ENCODE data around the gene SNX33. TPM values are rescaled to one million over a fixed set of nuclear protein-coding genes. Genes with fewer than 3 reads are reported as not detected.

SNX33 gene
- total and polyA plus RNA-seq, 2 donors (not counting 1 experiment from before 2014, with no cell fraction given): 0.22 to 0.59 TPM

GRCh38 chr15:75648156-75649000, 666 bp downstream of the SNX33 start:
- Histone ChIP-seq H3K27ac (ENCODE audit: low read length in 2 of 2) (no peak overlapping the region), H3K4me2 (replicated peaks; ENCODE audit: low read depth, low read length, poor library complexity, severe bottlenecking) (peak overlapping the region; percentile 100), H3K9me3 (ENCODE audit: control extremely low read depth in 1 of 3, control insufficient read depth in 2 of 3, insufficient read depth in 1 of 3, low read length in 2 of 3) (peaks cover 0 to 4% (median 0%) of the 10 kb centered on the region in 3 donors), H2AFZ (ENCODE audit: insufficient read depth, low read depth, low read length, poor library complexity, severe bottlenecking) (peak overlapping the region; percentile 87), H3K27me3 (replicated peaks in 1 of 4; ENCODE audit: control extremely low read depth in 1 of 4, control insufficient read depth in 3 of 4, insufficient read depth in 4 of 4, low read length in 3 of 4) (peaks cover 0 to 28% (median 13%) of the 10 kb centered on the region in 4 experiments), H3K79me2 (ENCODE audit: control insufficient read depth, insufficient read depth, low read length) (no peaks in the 10 kb centered on the region), H4K20me1 (ENCODE audit: control insufficient read depth, insufficient read depth, low read length, poor library complexity, severe bottlenecking) (no peaks in the 10 kb centered on the region), H3K4me1 (ENCODE audit: control insufficient read depth in 2 of 2, insufficient read depth in 2 of 2, low read length in 2 of 2) (peaks cover 15 to 17% of the 10 kb centered on the region in 2 donors), H3K4me3 (ENCODE audit: control extremely low read depth in 1 of 5, extremely low read depth in 1 of 5, insufficient read depth in 1 of 5, low read depth in 2 of 5, low read length in 4 of 5) (peak overlapping the region; percentile 40 to 76 (median 65)), H3K9ac (ENCODE audit: low read length) (peak overlapping the region; percentile 77), H3K36me3 (replicated peaks in 1 of 2; ENCODE audit: control extremely low read depth in 1 of 2, control insufficient read depth in 1 of 2, extremely low read depth in 1 of 2, insufficient read depth in 2 of 2, low read length in 1 of 2) (no peaks in the 10 kb centered on the region)
- Mint-ChIP-seq H3K27me3 (peaks cover 14% of the 10 kb centered on the region), H3K9me3 (ENCODE audit: insufficient read depth) (no peaks in the 10 kb centered on the region), H3K4me1 (peaks cover 13% of the 10 kb centered on the region), H3K27ac (no peak overlapping the region), H3K4me3 (peak overlapping the region; percentile 89)
- intact Hi-C loops (cut with micrococcal nuclease): loop anchor here (10.0 kb wide), 1 partner anchor 624 kb away; the partner anchor contains the start of gene PPCDC
- WGBS (ENCODE audit: insufficient coverage): 22% methylated on average over 32 of the region's 34 CpGs
- ATAC-seq (ENCODE audit: low read depth) (no peak), DNase-seq (no peak)
- POLR2A ChIA-PET: interaction anchor here (0.9 to 1.3 kb wide), 2 partner anchors 23 to 280 kb away, joined by 4 read pairs; partner anchors contain the start of genes MAN2C1 and SNUPN
- CTCF ChIA-PET: interaction anchor here (1.0 to 1.6 kb wide), 3 partner anchors 50 to 281 kb away, joined by 3 to 8 read pairs (median 4); partner anchors contain the start of gene MAN2C1
- TF ChIP-seq, protein P1, sequence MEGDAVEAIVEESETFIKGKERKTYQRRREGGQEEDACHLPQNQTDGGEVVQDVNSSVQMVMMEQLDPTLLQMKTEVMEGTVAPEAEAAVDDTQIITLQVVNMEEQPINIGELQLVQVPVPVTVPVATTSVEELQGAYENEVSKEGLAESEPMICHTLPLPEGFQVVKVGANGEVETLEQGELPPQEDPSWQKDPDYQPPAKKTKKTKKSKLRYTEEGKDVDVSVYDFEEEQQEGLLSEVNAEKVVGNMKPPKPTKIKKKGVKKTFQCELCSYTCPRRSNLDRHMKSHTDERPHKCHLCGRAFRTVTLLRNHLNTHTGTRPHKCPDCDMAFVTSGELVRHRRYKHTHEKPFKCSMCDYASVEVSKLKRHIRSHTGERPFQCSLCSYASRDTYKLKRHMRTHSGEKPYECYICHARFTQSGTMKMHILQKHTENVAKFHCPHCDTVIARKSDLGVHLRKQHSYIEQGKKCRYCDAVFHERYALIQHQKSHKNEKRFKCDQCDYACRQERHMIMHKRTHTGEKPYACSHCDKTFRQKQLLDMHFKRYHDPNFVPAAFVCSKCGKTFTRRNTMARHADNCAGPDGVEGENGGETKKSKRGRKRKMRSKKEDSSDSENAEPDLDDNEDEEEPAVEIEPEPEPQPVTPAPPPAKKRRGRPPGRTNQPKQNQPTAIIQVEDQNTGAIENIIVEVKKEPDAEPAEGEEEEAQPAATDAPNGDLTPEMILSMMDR (IDR thresholded peaks at IDR 0.05): no peak
- TF ChIP-seq EZH2 (IDR thresholded peaks at IDR 0.05; ENCODE audit: borderline replicate concordance, insufficient read depth, low read depth, low read length, poor library complexity, severe bottlenecking): no peak
